GM19240 (cell line): Measurements from ENCODE around the gene WFS1.

Experiments used
- DNase-seq: peaks from one replicate; pipeline ENCODE4 v3.0.0; 2011; ENCODE audit warnings: low spot score; ENCODE audit not compliant: insufficient read length

Gene WFS1

DNA sequence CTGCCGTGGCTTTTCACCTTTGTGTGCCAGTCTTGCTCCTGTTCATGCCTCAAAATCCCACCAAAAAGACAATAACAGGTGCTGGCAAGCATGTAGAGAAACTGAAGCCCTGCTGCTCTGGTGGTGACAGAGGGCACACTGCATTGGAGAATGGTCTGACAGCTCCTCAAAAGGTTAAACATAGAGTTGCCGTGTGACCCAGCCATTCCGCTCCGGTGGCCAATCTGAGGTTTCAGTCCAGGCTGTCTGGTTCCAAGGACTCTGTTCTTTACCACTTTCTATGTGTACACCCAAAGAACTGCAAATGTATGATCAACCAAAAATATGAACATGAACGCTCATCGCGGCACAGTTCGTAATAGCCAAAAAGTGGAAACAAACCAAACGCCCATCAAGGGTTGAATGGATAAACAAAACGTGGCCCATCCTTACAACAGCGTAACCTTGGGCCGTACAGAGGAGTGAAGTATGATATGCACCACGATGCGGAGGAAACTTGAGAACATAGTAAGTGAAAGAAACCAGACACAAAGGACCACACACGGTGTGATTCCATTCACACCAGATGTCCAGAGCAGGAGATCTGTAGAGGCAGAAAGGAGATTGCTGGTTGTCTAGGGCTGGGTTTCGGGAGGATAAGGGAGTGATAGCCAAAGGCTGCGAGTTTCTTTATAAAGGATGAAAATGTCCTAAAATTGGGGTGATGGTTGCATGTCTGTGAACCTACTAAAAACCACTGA, 33.6 kb upstream of the WFS1 start:
- no peak for DNase-seq

DNA sequence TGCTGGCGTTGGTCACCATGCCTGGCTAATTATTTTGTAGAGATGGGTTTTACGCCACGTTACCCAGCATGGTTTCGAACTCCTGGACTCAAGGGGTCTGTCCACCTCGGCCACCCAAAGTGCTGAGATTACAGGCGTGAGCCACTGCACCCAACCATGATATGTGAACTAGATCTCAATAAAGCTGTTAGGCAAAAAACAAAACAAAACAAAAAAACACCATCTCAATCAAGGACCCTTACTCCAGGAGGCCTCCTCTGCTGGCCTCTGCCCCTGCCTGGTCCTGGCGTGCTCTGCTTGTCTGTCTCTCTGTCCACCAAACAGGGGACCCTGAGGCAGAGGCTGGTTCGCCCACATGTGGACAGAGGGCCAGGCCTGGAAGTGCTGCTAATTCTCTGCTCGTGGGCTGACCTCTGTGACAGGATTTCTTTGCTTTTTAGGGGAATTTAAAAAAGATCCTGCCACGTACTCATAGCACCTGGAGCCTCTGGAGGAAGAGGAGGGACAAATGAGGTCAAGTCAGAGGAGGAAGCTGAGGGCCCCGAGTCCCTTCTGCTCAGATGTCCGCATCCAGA, 32.7 kb upstream of the WFS1 start:
- DNase-seq = no peak

DNA sequence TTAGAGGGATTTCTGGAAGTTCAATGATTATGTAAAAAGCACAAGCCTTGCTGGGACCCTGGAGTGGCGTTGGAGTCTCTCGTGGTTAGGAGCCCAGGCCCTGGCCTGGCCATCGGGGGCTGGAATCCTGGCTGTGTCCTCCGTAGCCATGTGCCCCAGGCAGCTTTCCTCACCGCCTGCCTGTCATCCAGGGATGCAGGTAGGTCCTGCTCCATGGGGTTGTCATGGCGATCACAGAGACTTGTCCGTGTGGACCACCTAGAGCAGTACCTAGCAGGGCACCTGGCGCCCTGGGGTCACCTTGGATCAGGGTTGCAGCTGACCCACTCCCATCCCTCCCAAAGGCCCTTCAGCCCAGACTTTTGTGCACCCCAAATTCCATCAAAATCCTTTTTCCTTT, 30.2 kb upstream of the WFS1 start:
- DNase-seq = no peak

DNA sequence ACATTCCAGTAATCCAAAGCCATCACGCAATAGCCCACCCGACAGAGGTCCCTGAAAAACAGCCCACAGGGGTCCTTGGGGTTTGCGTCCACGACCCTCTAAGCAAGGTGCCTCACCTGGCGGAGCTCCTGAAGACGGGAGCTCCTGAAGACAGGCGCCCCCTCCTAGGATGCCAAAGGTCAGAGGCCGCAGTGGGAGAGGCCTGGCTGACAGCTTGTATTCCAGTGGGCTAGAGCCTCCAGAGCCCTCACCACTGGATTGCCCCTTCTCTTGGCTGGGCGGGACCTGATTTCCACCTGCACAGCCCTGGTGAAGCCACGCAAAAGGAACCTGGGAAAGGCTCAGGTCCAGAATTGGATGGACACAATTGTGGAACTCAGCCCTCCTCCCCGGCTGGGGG, 29.7 kb upstream of the WFS1 start:
- no peak for DNase-seq

DNA sequence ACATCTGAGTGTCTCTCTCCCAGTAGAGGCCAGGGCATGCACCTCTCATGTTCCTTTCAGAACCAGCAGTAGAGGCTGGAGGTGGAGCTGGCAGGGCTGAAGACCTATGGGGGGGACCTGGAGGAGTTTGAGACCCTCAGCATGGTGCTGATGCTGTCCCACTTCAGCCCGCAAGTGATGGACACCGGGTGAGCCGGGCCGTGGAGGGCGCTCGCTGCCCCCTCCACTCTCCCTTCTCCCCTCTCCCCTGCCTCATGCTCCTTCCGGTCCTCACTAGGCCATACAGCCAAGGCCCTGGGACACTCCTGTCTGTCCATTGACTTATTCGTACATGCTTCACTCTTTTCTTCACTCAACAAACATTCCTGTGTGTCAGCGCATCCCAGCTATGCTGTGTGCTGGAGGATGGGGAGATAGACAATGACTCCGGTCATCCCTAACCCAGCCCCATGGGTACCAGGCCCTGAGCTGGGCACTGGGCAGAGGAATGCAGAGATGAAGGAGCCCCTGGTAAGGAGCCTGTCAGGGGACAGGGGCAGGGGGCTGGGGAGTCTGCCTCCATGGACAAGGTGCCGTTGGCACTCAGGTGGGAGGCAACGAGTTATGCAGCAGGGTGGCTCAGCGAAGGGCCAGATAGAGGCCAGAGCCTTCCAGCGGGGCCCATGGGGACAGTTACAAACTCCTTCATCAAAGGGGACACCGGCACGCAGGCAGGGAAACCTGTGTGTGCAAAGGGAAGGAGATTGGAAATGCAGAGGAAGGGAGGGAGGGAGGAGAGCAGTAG, 28.4 kb upstream of the WFS1 start:
- DNase-seq = no peak

DNA sequence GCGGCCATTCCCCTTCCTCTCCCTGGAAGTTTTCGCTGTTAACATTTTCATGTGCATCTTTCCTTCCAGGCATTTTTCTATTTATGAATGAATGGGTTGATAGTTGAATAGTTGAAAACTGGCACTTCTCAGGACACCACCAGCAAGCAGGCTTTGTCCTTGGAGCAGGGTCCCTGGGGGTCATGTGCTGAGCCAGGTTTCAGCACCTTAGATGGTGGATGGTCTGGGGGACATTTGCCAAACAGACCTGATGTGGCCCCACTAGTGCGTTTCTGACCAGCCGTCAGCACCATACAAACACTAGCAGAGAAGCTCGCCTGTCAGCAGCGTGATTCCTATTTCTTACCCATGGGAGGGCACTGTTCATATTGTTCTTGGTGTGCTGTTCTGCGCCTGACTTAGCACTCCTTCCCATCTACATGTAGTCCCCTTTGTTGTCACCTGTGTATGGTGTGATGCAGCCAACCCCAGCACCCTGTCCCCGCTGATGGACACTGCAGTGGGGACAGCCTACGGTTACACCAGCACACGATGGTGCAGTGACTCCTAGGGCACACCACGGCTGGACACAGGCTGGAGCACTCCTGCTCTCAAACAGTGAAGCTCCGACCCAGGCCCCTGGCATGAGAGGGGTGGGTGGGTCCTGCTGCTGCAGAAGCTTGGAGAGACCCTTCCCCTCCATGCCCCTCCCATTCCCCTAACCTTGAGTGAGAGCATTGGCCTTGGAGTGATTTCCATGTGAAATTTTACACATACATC, 27.2 kb upstream of the WFS1 start:
- DNase-seq = no peak

DNA sequence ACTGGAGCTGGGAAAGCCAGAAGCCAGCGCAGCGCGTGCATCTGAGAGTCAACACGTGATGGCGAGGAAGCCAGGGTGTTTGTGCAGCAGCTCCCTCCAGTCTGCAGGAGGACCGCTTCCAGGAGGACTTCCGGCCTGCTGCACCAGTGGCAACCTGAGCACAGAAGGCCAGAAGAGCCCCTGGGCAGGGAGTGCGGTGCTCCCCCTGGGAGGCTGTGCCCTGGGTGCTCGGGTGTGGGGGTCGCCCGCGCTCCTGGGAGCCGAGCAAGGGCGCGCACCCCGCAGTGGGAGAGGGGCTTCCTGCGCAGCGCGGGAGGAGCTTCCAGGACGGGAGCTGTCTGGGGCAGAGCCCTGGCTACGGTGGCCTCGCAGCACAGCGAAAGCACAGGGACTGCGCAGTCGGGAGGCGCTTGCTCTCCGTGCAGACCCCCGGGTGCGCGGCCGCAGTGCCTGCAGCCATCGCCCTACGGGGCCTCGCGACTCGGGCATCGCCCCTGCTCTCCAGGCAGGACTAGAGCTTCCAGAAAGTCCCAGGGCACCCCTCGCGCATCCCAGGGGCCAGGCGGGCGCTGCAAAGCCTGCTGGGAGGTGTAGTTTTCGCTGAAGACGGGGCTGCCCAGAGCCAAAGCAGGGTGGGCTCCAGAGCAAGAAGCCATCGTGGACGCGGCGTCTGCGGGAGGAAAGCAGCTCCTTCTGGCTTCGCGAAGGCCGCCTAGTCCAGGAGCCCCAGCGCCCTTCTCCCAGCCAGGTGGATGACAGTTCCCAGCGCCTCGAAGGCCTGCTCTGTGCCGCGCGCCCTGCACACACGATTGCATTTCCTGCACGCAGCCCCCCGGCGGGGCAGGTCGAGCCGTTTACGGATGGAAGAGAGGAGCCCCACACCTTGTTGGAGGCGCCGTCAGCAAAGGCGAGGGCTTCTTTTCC, 24.1 kb upstream of the WFS1 start:
- no peak for DNase-seq

DNA sequence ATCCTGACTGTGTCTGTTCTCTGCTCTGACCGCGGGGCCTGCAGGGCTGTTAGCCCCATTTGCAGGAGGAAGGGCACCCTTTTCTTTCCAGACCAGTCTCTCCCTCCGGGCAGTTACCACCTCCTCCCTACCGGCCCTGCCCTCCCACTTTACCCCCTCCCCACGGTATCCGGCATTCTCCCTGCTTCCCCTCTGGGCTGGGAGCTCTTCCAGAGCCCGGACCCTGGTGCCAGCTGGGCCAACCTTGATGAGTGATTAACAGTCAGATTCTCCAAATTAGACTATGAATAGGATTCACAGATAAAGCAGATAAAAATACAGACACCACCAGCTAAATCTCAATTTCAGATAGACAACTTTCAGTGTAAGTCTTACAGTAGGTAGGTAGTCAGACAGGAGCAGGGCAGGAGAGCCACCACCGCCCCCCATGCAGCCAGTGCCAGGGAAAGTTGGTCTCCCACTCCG, 23.4 kb upstream of the WFS1 start:
- no peak for DNase-seq

DNA sequence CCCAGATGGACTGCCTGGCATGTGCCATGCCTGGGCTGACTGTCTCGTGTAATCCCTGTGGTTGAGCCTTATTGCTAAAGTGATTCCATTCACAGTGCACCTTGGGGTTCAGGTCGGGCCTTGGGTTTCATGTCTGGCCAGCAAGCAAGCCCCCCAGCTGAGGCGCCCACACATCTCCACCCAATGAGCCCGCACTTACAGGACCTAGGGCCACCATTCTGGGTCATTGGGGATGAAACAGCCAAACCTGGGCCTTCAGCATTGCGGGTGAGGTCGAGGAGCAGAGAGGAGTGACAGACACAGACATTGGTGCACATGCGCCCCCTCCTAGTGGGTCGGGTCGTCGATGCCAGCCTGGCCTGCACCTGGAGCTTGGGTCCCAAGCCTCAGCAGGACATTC, 21.3 kb upstream of the WFS1 start:
- no peak for DNase-seq

DNA sequence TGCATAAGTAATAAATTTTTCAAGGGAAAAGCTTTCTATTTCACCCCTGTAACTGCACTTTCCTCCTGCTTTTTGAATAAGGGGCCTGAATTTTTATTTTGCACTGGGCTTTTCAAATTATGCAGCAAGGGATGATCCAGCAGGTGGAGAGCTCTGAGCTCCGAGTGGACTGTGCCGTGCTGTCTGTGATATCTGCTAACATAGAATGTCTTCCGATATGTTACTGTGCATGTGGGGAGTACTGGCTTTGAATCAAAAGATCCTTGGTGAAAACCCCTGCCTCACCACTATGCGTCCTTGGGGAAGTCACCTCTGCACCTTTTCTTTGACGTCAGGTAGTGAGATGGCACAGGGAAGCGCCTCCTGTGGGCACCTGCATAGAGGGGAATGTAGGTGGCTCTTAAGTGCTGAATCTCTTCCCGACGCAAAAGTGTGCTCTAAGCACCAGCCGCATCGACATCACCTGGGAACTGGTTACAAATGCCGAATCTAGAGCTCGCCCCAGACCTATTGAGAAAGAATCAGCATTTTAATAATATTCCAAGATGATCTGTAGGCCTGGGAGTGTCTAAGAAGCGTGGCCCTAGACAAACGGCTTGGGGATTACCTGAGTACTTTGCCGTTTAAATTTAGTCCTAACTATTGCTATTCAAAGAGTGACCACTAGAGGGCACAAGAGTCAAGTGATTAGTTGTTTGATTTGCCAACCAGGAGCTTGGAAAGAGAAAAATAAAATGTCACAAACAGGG, 19.2 kb upstream of the WFS1 start:
- peak; percentile 81 for DNase-seq

DNA sequence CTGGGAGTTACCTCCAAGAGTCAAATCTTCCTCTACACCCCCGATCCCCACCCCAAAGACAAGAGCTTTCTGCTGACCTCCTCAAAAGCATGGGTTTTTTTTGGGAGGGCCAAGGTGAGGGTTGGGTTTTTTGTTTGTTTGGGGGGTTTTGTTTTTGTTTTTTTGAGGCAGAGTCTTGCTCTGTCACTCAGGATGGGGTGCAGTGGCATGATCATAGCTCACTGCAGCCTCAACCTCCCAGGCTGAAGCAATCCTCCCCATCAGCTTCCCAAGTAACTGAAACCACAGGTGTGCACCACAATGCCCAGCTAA, 18.7 kb upstream of the WFS1 start:
- no peak for DNase-seq

DNA sequence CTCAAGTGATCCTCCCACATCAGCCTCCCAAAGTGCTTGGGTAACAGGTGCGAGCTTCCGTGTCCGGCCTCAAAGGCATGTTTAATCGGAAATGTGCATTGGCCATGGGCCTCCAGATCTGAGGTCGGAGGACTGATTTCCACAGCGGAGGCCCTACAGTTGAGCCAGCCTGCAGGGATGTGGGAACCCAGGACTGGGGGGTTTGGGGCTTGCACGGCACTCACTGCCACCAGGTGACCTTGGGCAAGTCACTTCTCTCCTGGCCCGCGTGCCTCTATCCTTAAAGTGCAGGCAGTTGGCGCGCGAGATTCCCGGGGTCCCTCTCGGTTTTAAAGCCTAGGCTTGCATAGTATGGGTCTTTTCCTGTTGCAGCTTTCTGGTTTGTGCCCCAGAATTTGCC, 18.3 kb upstream of the WFS1 start:
- no peak for DNase-seq

DNA sequence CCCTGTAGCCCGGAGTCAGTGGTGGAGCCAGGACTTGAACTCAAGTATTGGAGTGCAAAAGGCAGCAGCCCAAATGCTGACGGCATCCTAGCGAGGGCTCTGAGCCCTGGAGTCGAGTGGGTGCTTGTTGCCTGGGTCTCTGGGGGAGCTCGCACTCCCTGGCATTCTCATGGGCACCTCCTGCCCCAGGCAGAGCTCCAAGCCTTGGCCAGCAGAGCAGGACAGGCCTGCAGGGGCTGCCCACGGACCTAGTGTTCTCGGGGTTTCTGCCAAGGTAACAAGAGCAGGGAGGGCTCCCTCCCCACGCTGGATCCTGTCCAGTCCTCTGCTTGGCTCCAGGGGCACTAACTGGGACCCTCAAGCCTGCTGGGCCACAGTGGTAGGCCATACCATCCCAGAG, 17.6 kb upstream of the WFS1 start:
- no peak for DNase-seq

DNA sequence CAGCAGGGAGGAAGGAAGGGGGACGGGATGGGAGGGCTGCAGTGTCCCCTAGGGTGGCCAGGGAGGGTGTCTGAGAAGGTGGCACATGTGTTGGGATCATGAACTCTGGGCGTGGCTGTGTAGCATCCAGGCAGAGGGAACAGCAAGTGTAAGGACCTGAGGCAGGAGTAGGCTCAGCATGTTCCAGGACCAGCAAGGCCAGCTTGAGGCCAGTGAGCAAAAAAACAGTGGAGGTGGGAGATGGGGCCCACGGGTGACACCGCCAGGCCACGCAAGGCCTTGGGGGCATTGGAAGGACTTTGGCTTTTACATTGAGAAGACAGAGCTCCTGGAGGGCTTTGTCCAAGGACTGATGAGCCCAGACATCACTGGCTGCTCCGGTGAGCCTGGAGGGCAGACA, 16.5 kb upstream of the WFS1 start:
- DNase-seq = no peak

DNA sequence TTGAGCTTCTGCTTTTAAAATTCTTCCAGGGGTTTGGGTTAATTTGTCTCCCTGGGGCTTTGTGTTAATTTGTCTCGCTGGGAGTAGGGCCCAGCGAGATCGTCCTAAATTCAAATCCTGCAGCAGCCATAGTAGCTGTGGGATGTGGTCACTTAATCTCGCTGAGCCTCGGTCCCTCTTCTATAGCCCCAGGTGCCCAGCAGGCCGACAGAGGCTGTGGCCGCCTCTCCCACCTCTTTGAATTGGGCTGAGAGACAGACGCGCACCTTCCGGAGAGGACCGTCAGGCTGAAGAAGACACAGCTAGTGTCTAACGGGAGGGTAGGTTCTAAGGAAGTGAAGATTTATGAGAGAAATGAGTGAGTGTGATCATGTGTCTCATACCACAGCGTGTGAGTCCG, 15.7 kb upstream of the WFS1 start:
- DNase-seq = no peak

DNA sequence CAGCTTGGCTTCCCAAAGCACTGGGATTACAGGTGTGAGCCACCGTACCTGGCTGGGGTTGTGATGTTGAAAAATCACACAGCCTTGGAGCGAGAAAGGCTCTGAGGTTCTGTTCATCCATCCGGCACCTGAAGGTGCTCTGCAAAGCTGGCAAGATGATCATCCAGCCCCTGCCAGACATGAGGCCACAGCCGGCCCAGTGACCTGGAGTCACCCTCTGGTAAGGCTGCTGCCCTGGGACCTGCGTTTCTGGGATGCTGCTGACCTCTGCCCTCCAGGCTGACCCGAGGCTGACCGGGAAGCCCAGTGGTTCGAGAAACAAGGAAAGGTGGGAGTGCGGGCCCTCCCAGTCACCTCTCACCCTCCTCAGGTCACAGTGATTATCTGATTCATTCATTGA, 13.5 kb upstream of the WFS1 start:
- DNase-seq = no peak

DNA sequence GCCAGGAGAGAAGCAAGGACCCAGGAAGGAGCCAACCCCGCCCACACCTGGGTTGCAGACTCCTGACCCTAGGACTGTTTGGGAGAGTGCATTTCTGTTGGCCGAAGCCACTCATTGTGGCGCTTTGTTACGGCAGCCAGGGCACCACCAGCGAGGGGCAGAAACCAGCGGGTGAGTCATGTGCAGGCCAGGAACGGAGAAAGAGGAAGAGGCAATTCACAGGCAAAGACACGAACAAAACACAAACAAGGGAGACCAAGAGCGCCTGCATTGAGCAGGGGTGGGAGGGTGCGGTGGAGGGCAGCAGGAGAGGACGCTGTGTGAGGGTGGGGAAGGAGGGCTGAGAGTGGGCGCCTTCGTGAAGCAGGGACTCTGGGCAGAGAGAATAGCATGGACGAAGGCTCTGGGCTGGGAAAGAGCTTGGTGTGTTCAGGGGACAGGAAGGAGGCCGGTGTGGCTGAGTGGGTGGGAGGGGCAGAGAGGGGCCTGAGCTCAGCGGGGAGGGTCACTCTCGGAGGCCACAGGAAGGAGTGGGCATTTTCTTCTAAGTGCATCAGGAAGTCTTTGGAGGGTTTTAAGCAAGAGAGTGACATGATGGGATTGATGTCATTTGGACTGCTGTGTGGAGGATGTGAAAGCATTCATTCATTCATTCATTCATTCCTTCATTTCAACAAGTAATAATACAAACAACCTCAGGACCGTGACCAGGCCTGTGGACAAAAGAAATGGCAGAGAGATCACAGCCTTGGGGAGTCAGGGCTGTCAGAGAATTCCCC, 12.2 kb upstream of the WFS1 start:
- no peak for DNase-seq

DNA sequence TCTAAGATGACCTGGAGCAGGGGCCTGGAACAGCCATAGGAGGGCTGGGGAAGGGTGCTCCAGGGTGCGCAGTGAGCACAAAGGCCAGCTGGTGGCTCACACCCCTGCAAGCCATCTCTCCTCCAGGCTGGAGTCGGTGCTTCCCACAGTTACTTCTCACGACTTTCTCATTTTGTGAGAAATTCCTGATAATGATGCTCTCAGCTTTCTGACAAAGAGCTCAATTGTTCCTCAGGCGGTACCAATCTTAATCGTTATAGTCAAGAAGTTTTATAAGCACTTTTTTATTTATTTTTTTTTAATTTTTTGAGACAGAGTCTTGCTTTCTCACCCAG, 11.7 kb upstream of the WFS1 start:
- DNase-seq = no peak

DNA sequence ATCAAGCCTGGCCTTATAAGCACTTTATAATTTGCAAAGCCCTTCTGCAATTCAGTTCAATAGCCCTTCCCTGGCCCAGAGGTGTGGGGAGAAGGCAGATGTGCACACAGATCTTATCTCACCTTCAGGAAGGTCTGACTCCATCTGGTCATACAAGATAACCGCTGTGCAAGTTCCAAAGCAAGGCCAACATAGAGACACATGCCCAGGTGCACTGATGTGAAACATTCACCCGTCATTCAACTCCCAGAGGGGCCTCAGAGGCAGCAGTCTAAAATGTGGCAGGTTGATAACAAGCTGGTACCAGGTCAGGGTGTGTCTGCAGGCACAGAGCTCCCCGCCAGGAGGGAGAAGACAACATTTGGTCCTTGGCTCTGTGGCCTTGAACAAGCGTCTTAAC, 10.9 kb upstream of the WFS1 start:
- DNase-seq = no peak

DNA sequence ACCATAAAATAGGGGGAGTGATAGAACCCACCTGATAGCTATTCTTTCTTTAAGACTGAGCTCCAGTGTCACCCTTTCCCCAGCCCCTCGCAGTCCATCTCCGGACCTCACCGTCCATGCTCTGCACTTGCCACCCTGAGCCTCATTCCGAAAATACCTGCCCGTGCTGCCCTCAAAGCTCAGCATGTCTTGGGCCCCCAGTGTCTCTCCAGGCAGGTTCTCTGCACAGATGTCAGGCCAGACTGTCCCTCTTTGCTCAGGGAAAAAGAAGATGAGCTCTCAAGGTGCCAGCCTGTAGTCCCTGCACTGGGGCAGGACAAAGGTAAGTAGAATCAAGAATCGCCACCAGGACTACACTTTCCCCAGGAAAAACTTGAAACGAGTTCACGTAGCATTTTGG, 9.8 kb upstream of the WFS1 start:
- DNase-seq = no peak
